Measurements from ENCODE around the gene OTULINL.

OTULINL gene

DNA sequence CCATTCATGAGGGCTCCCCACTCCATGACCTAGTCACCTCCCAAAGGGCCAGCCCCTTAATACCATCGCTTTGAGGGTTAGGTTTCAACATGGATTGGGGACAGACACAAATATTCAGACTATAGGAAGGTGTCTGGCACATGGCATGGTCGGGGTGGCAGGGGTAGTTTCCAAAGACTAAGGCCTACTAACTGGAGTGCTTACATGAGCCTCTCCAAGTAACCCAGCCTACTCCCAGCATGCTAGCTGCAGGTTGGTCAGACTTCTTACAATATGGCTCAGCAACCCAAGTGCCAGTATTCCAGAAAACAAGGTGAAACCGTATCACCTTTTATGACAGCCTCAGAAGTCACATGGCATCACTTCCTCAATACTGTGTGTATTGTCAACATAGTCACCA is 19.9 kb upstream of the OTULINL start:
- Histone ChIP-seq H3K4me2 (no peak overlapping the region), H3K27ac (no peak overlapping the region), H3K4me3 (IDR thresholded peaks at IDR 0.05; ENCODE audit: insufficient read depth, low read depth, low read length) (no peak overlapping the region), H3K36me3 (ENCODE audit: insufficient read depth) (no peaks in the 10 kb centered on the region), H3K4me1 (ENCODE audit: low read depth, poor library complexity, severe bottlenecking) (no peaks in the 10 kb centered on the region), H3K27me3 (ENCODE audit: insufficient read depth, low read depth) (no peaks in the 10 kb centered on the region), H3K9ac (no peak overlapping the region), H3K79me2 (ENCODE audit: insufficient read depth, low read depth) (no peaks in the 10 kb centered on the region), H2AFZ (ENCODE audit: low read depth) (no peak overlapping the region), H4K20me1 (ENCODE audit: insufficient read depth) (no peaks in the 10 kb centered on the region)
- TF ChIP-seq, protein P1, sequence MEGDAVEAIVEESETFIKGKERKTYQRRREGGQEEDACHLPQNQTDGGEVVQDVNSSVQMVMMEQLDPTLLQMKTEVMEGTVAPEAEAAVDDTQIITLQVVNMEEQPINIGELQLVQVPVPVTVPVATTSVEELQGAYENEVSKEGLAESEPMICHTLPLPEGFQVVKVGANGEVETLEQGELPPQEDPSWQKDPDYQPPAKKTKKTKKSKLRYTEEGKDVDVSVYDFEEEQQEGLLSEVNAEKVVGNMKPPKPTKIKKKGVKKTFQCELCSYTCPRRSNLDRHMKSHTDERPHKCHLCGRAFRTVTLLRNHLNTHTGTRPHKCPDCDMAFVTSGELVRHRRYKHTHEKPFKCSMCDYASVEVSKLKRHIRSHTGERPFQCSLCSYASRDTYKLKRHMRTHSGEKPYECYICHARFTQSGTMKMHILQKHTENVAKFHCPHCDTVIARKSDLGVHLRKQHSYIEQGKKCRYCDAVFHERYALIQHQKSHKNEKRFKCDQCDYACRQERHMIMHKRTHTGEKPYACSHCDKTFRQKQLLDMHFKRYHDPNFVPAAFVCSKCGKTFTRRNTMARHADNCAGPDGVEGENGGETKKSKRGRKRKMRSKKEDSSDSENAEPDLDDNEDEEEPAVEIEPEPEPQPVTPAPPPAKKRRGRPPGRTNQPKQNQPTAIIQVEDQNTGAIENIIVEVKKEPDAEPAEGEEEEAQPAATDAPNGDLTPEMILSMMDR (conservative IDR thresholded peaks at IDR 0.05; ENCODE audit: low read depth, low read length), result no peak

- no peak overlapping the region for H3K9ac ChIP-seq
- H3K27ac ChIP-seq, result no peak overlapping the region
- H3K79me2 ChIP-seq (ENCODE audit: insufficient read depth, low read depth), result no peaks in the 10 kb centered on the region
- H2AFZ ChIP-seq (ENCODE audit: low read depth), result no peak overlapping the region
- no peaks in the 10 kb centered on the region for H3K36me3 ChIP-seq (ENCODE audit: insufficient read depth)
- H3K4me1 ChIP-seq (ENCODE audit: low read depth, poor library complexity, severe bottlenecking), result no peaks in the 10 kb centered on the region
- no peak overlapping the region for H3K4me3 ChIP-seq (IDR thresholded peaks at IDR 0.05; ENCODE audit: insufficient read depth, low read depth, low read length)
- TF ChIP-seq, protein P1 (conservative IDR thresholded peaks at IDR 0.05; ENCODE audit: low read depth, low read length), result no peak
- H3K27me3 ChIP-seq (ENCODE audit: insufficient read depth, low read depth), result no peaks in the 10 kb centered on the region
- no peaks in the 10 kb centered on the region for H4K20me1 ChIP-seq (ENCODE audit: insufficient read depth)
- no peak overlapping the region for H3K4me2 ChIP-seq
Measured at GRCh38 chr5:14568333-14568732, 13.3 kb upstream of the OTULINL start.

- no peaks in the 10 kb centered on the region for H3K79me2 ChIP-seq (ENCODE audit: insufficient read depth, low read depth)
- H3K27ac ChIP-seq, result no peak overlapping the region
- H3K27me3 ChIP-seq (ENCODE audit: insufficient read depth, low read depth), result no peaks in the 10 kb centered on the region
- no peak overlapping the region for H3K9ac ChIP-seq
- no peaks in the 10 kb centered on the region for H3K4me1 ChIP-seq (ENCODE audit: low read depth, poor library complexity, severe bottlenecking)
- H3K4me2 ChIP-seq, result no peak overlapping the region
- H3K4me3 ChIP-seq (IDR thresholded peaks at IDR 0.05; ENCODE audit: insufficient read depth, low read depth, low read length), result no peak overlapping the region
- H3K36me3 ChIP-seq (ENCODE audit: insufficient read depth), result no peaks in the 10 kb centered on the region
- H2AFZ ChIP-seq (ENCODE audit: low read depth), result no peak overlapping the region
- no peaks in the 10 kb centered on the region for H4K20me1 ChIP-seq (ENCODE audit: insufficient read depth)
- TF ChIP-seq, protein P1 (conservative IDR thresholded peaks at IDR 0.05; ENCODE audit: low read depth, low read length), result no peak
Measured at GRCh38 chr5:14569948-14570691, 11.5 kb upstream of the OTULINL start.

DNA sequence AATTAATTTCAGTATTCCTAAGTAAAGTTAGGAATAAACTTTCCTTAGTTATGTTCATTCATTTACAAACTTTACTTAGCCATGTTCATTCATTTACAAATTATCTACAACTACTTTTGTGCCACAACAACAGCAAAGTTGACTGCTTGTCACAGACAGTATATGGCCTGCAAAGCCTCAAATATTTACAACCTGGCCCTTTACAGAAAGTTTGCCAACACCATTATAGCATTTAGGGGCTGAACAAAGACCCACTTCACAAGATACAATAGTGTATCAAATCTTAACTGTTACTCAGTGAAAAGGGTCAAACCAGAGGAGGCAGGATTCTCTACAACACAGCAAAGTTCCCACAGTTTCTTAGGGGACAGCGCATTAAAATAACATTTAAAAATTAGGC is 9.7 kb upstream of the OTULINL start:
- Histone ChIP-seq H3K36me3 (ENCODE audit: insufficient read depth) (no peaks in the 10 kb centered on the region), H3K4me3 (IDR thresholded peaks at IDR 0.05; ENCODE audit: insufficient read depth, low read depth, low read length) (no peak overlapping the region), H3K4me2 (no peak overlapping the region), H3K27ac (no peak overlapping the region), H3K9ac (no peak overlapping the region), H3K79me2 (ENCODE audit: insufficient read depth, low read depth) (no peaks in the 10 kb centered on the region), H2AFZ (ENCODE audit: low read depth) (no peak overlapping the region), H4K20me1 (ENCODE audit: insufficient read depth) (no peaks in the 10 kb centered on the region), H3K27me3 (ENCODE audit: insufficient read depth, low read depth) (no peaks in the 10 kb centered on the region), H3K4me1 (ENCODE audit: low read depth, poor library complexity, severe bottlenecking) (no peaks in the 10 kb centered on the region)
- TF ChIP-seq, protein P1 (conservative IDR thresholded peaks at IDR 0.05; ENCODE audit: low read depth, low read length), result no peak
